GM23248 (cell line): ENCODE data around the gene RIMS1. TPM values are rescaled to one million over a fixed set of nuclear protein-coding genes. Genes with fewer than 3 reads are reported as not detected.

ENCODE experiments used
- DNase-seq: peaks from one replicate; pipeline ENCODE4 v3.0.0-alpha.2; 2015
- H2AFZ ChIP-seq: fragments of 200-600 bp; sonication (generic); 2 replicates; pipeline ENCODE4 v1.6.1; 2016; ENCODE audit warnings: antibody characterized with exemption
- H3F3A ChIP-seq: fragments of 200-600 bp; sonication (generic); 2 replicates; pipeline ENCODE4 v1.6.1; 2016; ENCODE audit warnings: mild to moderate bottlenecking, antibody characterized with exemption, mixed run types; ENCODE audit not compliant: insufficient read depth
- H3K27ac ChIP-seq: fragments of 200-600 bp; sonication (generic); 2 replicates; pipeline ENCODE4 v1.5.1; 2016; ENCODE audit warnings: mild to moderate bottlenecking
- H3K27me3 ChIP-seq: fragments of 200-600 bp; sonication (generic); replicated peaks from 2 replicates; pipeline ENCODE4 v1.6.1; 2016; ENCODE audit warnings: mild to moderate bottlenecking; ENCODE audit not compliant: insufficient read depth
- H3K36me3 ChIP-seq: fragments of 200-600 bp; sonication (generic); 2 replicates; pipeline ENCODE4 v1.6.1; 2016; ENCODE audit warnings: low read depth, mild to moderate bottlenecking
- H3K4me1 ChIP-seq: fragments of 200-600 bp; sonication (generic); 2 replicates; pipeline ENCODE4 v1.6.1; 2016; ENCODE audit warnings: mild to moderate bottlenecking; ENCODE audit not compliant: insufficient read depth
- H3K4me2 ChIP-seq: fragments of 200-600 bp; sonication (generic); one replicate; pipeline ENCODE4 v1.6.1; 2016; ENCODE audit warnings: mild to moderate bottlenecking; ENCODE audit not compliant: unreplicated experiment
- H3K4me3 ChIP-seq: fragments of 200-600 bp; sonication (generic); 2 replicates; pipeline ENCODE4 v1.5.1; 2016; ENCODE audit warnings: mild to moderate bottlenecking
- H3K79me2 ChIP-seq: fragments of 200-600 bp; sonication (generic); 2 replicates; pipeline ENCODE4 v1.6.1; 2016; ENCODE audit warnings: mild to moderate bottlenecking; ENCODE audit not compliant: insufficient read depth
- H3K9ac ChIP-seq: fragments of 200-600 bp; sonication (generic); 2 replicates; pipeline ENCODE4 v1.6.1; 2016; ENCODE audit warnings: mild to moderate bottlenecking
- H3K9me2 ChIP-seq: fragments of 200-600 bp; sonication (generic); 2 replicates; pipeline ENCODE4 v1.6.1; 2016; ENCODE audit warnings: mixed run types, mild to moderate bottlenecking, moderate library complexity; ENCODE audit not compliant: insufficient read depth
- H3K9me3 ChIP-seq: fragments of 200-600 bp; sonication (generic); one replicate; pipeline ENCODE4 v1.6.1; 2017; ENCODE audit warnings: low read depth
- H4K20me1 ChIP-seq: fragments of 200-600 bp; sonication (generic); 2 replicates; pipeline ENCODE4 v1.6.0; 2016; ENCODE audit not compliant: insufficient read depth
- EZH2 ChIP-seq: fragments of 200-600 bp; sonication (generic); IDR thresholded peaks from 2 replicates; pipeline ENCODE4 v1.6.1; 2018; ENCODE audit warnings: antibody characterized with exemption, mild to moderate bottlenecking; ENCODE audit not compliant: insufficient read depth, poor library complexity, severe bottlenecking
- EZH2phosphoT487 ChIP-seq: fragments of 200-600 bp; sonication (generic); IDR thresholded peaks from 2 replicates; pipeline ENCODE4 v1.6.1; 2018; ENCODE audit warnings: antibody characterized with exemption, moderate library complexity, mild to moderate bottlenecking, low read depth; ENCODE audit not compliant: insufficient read depth
- WGBS, 2 experiments: methylation state at CpG; one replicate each; pipeline ENCODE4 v1.1.6; 2015 to 2017; ENCODE audit warnings: low lambda C conversion rate in 2 of 2, low coverage in 1 of 2; ENCODE audit errors: missing lambda C conversion rate in 2 of 2; 5-methylcytosine and 5-hydroxymethylcytosine counted together
- in situ Hi-C: fragments of 300-500 bp; cut with MboI; formaldehyde crosslinking; loops from 2 replicates; pipeline ENCODE4 v1.15.0; 2020
- polyA plus RNA-seq: library from polyadenylated mRNA; unstranded; fragments of >200 nt; fragmentation: Nextera tagmentation; extraction: Ambion mirVana; gene quantifications from 2 replicates; pipeline ENCODE4 v1.2.1, GENCODE V29; 2016
- total RNA-seq: library from RNA; depleted of rRNA; stranded (reverse); fragments of >200 nt; shearing (Covaris generic); gene quantifications from 2 replicates; pipeline ENCODE4 v1.2.3, GENCODE V29; 2014

Gene RIMS1
- total and polyA plus RNA-seq, 2 experiments from 2014 or later: 1.8 to 10.6 TPM

- Histone ChIP-seq H3K4me1 (no peaks in the 10 kb centered on the region), H3K9ac (no peak overlapping the region), H3K27me3 (peaks cover 16% of the 10 kb centered on the region), H3K4me2 (no peak overlapping the region), H4K20me1 (no peaks in the 10 kb centered on the region), H3K27ac (no peak overlapping the region), H3K4me3 (no peak overlapping the region), H3F3A (no peaks in the 10 kb centered on the region), H3K9me2 (no peaks in the 10 kb centered on the region), H3K36me3 (no peaks in the 10 kb centered on the region), H3K79me2 (no peaks in the 10 kb centered on the region), H2AFZ (no peak overlapping the region), H3K9me3 (no peaks in the 10 kb centered on the region)
- in situ Hi-C loops: no loop called here
- 25 to 39% methylated on average over 2 of the region's 2 CpGs for WGBS, 2 experiments
- TF ChIP-seq EZH2phosphoT487 (no peak), EZH2 (no peak)
- DNase-seq: no peak
Observed at GRCh38 chr6:72217626-72218025, 331.3 kb downstream of the RIMS1 start.

- H2AFZ ChIP-seq: no peak overlapping the region
- no peaks in the 10 kb centered on the region for H3K79me2 ChIP-seq
- no peaks in the 10 kb centered on the region for H4K20me1 ChIP-seq
- TF ChIP-seq EZH2phosphoT487 (no peak), EZH2 (no peak)
- H3F3A ChIP-seq: no peaks in the 10 kb centered on the region
- no peaks in the 10 kb centered on the region for H3K9me3 ChIP-seq
- in situ Hi-C loops: no loop called here
- peaks cover 16% of the 10 kb centered on the region for H3K27me3 ChIP-seq
- H3K4me3 ChIP-seq: no peak overlapping the region
- peak; percentile 61 for DNase-seq
- H3K9me2 ChIP-seq: no peaks in the 10 kb centered on the region
- no peak overlapping the region for H3K9ac ChIP-seq
- no peaks in the 10 kb centered on the region for H3K36me3 ChIP-seq
- no peak overlapping the region for H3K4me2 ChIP-seq
- H3K27ac ChIP-seq: no peak overlapping the region
- no peaks in the 10 kb centered on the region for H3K4me1 ChIP-seq
- WGBS, 2 experiments: 0 to 6% methylated on average over 2 of the region's 2 CpGs
Observed at GRCh38 chr6:72218125-72218524, 331.8 kb downstream of the RIMS1 start.

- no peaks in the 10 kb centered on the region for H3F3A ChIP-seq
- H3K9ac ChIP-seq: no peak overlapping the region
- H4K20me1 ChIP-seq: no peaks in the 10 kb centered on the region
- no peak overlapping the region for H2AFZ ChIP-seq
- H3K79me2 ChIP-seq: no peaks in the 10 kb centered on the region
- peaks cover 5% of the 10 kb centered on the region for H3K27me3 ChIP-seq
- H3K4me2 ChIP-seq: no peak overlapping the region
- no peak for DNase-seq
- no peak overlapping the region for H3K27ac ChIP-seq
- no peak for TF ChIP-seq EZH2phosphoT487
- TF ChIP-seq EZH2: no peak
- no peak overlapping the region for H3K4me3 ChIP-seq
- H3K9me2 ChIP-seq: no peaks in the 10 kb centered on the region
- no peaks in the 10 kb centered on the region for H3K36me3 ChIP-seq
- in situ Hi-C loops: no loop called here
- no peaks in the 10 kb centered on the region for H3K4me1 ChIP-seq
- H3K9me3 ChIP-seq: no peaks in the 10 kb centered on the region
Observed at GRCh38 chr6:72219536-72219935, 333.2 kb downstream of the RIMS1 start.

GRCh38 chr6:72238021-72238420, 351.7 kb downstream of the RIMS1 start:
- no peak overlapping the region for H3K4me2 ChIP-seq
- in situ Hi-C loops: no loop called here

GRCh38 chr6:72238900-72239299, 352.6 kb downstream of the RIMS1 start:
- no peaks in the 10 kb centered on the region for H3K4me1 ChIP-seq
- H2AFZ ChIP-seq: no peak overlapping the region
- H3K9me3 ChIP-seq: no peaks in the 10 kb centered on the region
- no peak overlapping the region for H3K27ac ChIP-seq
- no peaks in the 10 kb centered on the region for H3K9me2 ChIP-seq
- 35 to 46% methylated on average over 1 of the region's 1 CpG for WGBS, 2 experiments
- H3K4me2 ChIP-seq: no peak overlapping the region
- H3K9ac ChIP-seq: no peak overlapping the region
- no peaks in the 10 kb centered on the region for H3K27me3 ChIP-seq
- no peaks in the 10 kb centered on the region for H3K79me2 ChIP-seq
- in situ Hi-C loops: no loop called here
- no peak overlapping the region for H3K4me3 ChIP-seq
- H3F3A ChIP-seq: no peaks in the 10 kb centered on the region
- H3K36me3 ChIP-seq: no peaks in the 10 kb centered on the region
- TF ChIP-seq EZH2 (no peak), EZH2phosphoT487 (no peak)
- no peaks in the 10 kb centered on the region for H4K20me1 ChIP-seq
- DNase-seq: no peak

More at GRCh38 chr6:72238021-72238420, 351.7 kb downstream of the RIMS1 start:
- no peaks in the 10 kb centered on the region for H3K79me2 ChIP-seq
- H3K27me3 ChIP-seq: no peaks in the 10 kb centered on the region
- H3K9me3 ChIP-seq: no peaks in the 10 kb centered on the region
- no peaks in the 10 kb centered on the region for H3K9me2 ChIP-seq
- H3F3A ChIP-seq: no peaks in the 10 kb centered on the region
- H3K4me3 ChIP-seq: no peak overlapping the region
- no peak overlapping the region for H3K27ac ChIP-seq
- TF ChIP-seq EZH2phosphoT487: no peak
- TF ChIP-seq EZH2: no peak
- 3 to 9% methylated on average over 1 of the region's 1 CpG for WGBS, 2 experiments
- no peaks in the 10 kb centered on the region for H3K36me3 ChIP-seq
- no peaks in the 10 kb centered on the region for H4K20me1 ChIP-seq
- no peak overlapping the region for H3K9ac ChIP-seq
- no peak overlapping the region for H2AFZ ChIP-seq
- H3K4me1 ChIP-seq: no peaks in the 10 kb centered on the region
- DNase-seq: no peak
